Stomach (tissue), 9 donors: ENCODE results near the gene HNRNPUL1. TPM values are rescaled to one million over a fixed set of nuclear protein-coding genes. Genes with fewer than 3 reads are reported as not detected.

ENCODE experiments used
- DNase-seq, 2 donors: peaks; one replicate each; pipeline versions ENCODE4 v3.0.0 to v3.0.0-alpha.2; 2013 to 2019
- H3K27ac ChIP-seq, 5 donors: fragments of 200-600 bp in 4 of 5; sonication (generic) in 4 of 5; one replicate each; pipeline ENCODE4 v1.5.1; 2013 to 2019; ENCODE audit warnings: mild to moderate bottlenecking in 1 of 5, moderate library complexity in 1 of 5
- H3K27me3 ChIP-seq, 3 donors: fragments of 200-600 bp; sonication (generic); one replicate each; pipeline ENCODE4 v1.5.1; 2017 to 2019; ENCODE audit warnings: mixed run types in 1 of 3
- H3K36me3 ChIP-seq, 4 donors: fragments of 200-600 bp; sonication (generic); 1 replicate in 3 of 4; 2 replicates in 1 of 4; pipeline ENCODE4 v1.5.1; 2016 to 2019
- H3K4me1 ChIP-seq, 4 donors: fragments of 200-600 bp; sonication (generic); one replicate each; pipeline ENCODE4 v1.5.1; 2016 to 2019
- H3K4me3 ChIP-seq, 4 donors: fragments of 200-600 bp; sonication (generic) in 3 of 4; one replicate each; pipeline ENCODE4 v1.5.1; 2016 to 2019; ENCODE audit warnings: mild to moderate bottlenecking in 1 of 4
- H3K9me3 ChIP-seq, 4 donors: fragments of 200-600 bp; sonication (generic); one replicate each; pipeline ENCODE4 v1.5.1; 2016 to 2019
- CTCF ChIP-seq, 7 experiments: fragments of 450-650 bp in 4 of 7; fragments of 200-600 bp in 3 of 7; sonication (generic) in 3 of 7; IDR thresholded peaks; one replicate each; pipeline ENCODE4 v1.5.1; 2016 to 2019; ENCODE audit warnings: antibody characterized with exemption in 7 of 7, control low read depth in 2 of 7, mild to moderate bottlenecking in 1 of 7
- EP300 ChIP-seq: sonication (generic); formaldehyde crosslinking; IDR thresholded peaks from one replicate; pipeline ENCODE4 v1.6.1; 2017; ENCODE audit warnings: antibody characterized with exemption
- POLR2A ChIP-seq, 4 donors: fragments of 450-650 bp; IDR thresholded peaks; one replicate each; pipeline ENCODE4 v1.6.1; 2016; ENCODE audit warnings: antibody characterized with exemption in 4 of 4, control low read depth in 2 of 4, mild to moderate bottlenecking in 1 of 4, moderate library complexity in 1 of 4
- POLR2AphosphoS5 ChIP-seq, 3 donors: sonication (generic); formaldehyde crosslinking; IDR thresholded peaks; one replicate each; pipeline ENCODE4 v1.6.1; 2016; ENCODE audit warnings: antibody characterized with exemption in 3 of 3
- WGBS, 5 donors: extraction: QIAGEN DNeasy Blood & Tissue Kit in 3 of 5; methylation state at CpG; one replicate each; pipeline versions ENCODE4 v1.1.5 to v1.1.7; 2013 to 2018; 5-methylcytosine and 5-hydroxymethylcytosine counted together
- intact Hi-C: fragments of 100-400 bp; cut with DNase I; formaldehyde crosslinking; loops from one replicate; pipeline ENCODE4 v1.15.1; 2023; ENCODE audit warnings: low total_unique reads
- polyA plus RNA-seq, 3 donors: library from polyadenylated mRNA; stranded (reverse); fragments of 200-250 nt; gene quantifications; one replicate each; pipeline ENCODE4 v1.2.3, GENCODE V29; 2013
- total RNA-seq, 5 donors: library from RNA; depleted of rRNA; stranded (reverse); fragments of >200 nt; gene quantifications; one replicate each; pipeline versions ENCODE4 v1.1.0 to v1.2.3, GENCODE V29; 2014 to 2016
- donor health status: healthy with polysubstance abuse.
- donor health status: Bipolar disorder and iron deficiency.
- donor health status: healthy.

Gene HNRNPUL1
- total and polyA plus RNA-seq, 8 donors, result 47.8 to 319 (median 91.8) TPM

GRCh38 chr19:41305927-41306793 is 42.0 kb downstream of the HNRNPUL1 start:
- H3K36me3 ChIP-seq, result peaks cover 52 to 67% (median 66%) of the 10 kb centered on the region in 4 donors

GRCh38 chr19:41307090-41307875 is 43.1 kb downstream of the HNRNPUL1 start:
- Histone ChIP-seq H3K27me3 (no peaks in the 10 kb centered on the region), H3K36me3 (peaks cover 44 to 59% (median 57%) of the 10 kb centered on the region in 4 donors), H3K27ac (peak overlapping the region; percentile 31 to 98 (median 94)), H3K4me3 (no peak overlapping the region), H3K9me3 (no peaks in the 10 kb centered on the region), H3K4me1 (peaks cover 34 to 77% (median 44%) of the 10 kb centered on the region in 4 donors)
- intact Hi-C loops, result loop anchor here (5.0 kb wide), 1 partner anchor 105 kb away; no protein-coding TSS in a partner anchor
- TF ChIP-seq EP300 (no peak), POLR2AphosphoS5 (IDR thresholded peaks at IDR 0.05) (no peak), POLR2A (IDR thresholded peaks at IDR 0.05) (no peak), CTCF (IDR thresholded peaks at IDR 0.05) (no peak)
- DNase-seq, result no peak
- 43 to 59% (median 52%) methylated on average over 8 of the region's 8 CpGs for WGBS, 5 donors

More at GRCh38 chr19:41305927-41306793, 42.0 kb downstream of the HNRNPUL1 start:
- WGBS, 5 donors, result 65 to 79% (median 78%) methylated on average over 12 to 13 of the region's 13 CpGs
- no peaks in the 10 kb centered on the region for H3K27me3 ChIP-seq
- intact Hi-C loops, result loop anchor here (5.0 kb wide), 1 partner anchor 104 kb away; no protein-coding TSS in a partner anchor
- TF ChIP-seq CTCF (IDR thresholded peaks at IDR 0.05), result no peak
- TF ChIP-seq POLR2A (IDR thresholded peaks at IDR 0.05), result no peak
- no peak for TF ChIP-seq EP300
- TF ChIP-seq POLR2AphosphoS5 (IDR thresholded peaks at IDR 0.05), result no peak
- no peak overlapping the region for H3K4me3 ChIP-seq
- peaks cover 29 to 77% (median 35%) of the 10 kb centered on the region in 4 donors for H3K4me1 ChIP-seq
- peak overlapping the region; percentile 28 to 98 (median 94) for H3K27ac ChIP-seq
- no peaks in the 10 kb centered on the region for H3K9me3 ChIP-seq
- no peak for DNase-seq

- Histone ChIP-seq H3K27me3 (no peaks in the 10 kb centered on the region), H3K27ac (peak overlapping the region; percentile 93 to 98 (median 95)), H3K36me3 (peaks cover 39 to 59% (median 57%) of the 10 kb centered on the region in 4 donors), H3K4me3 (no peak overlapping the region), H3K9me3 (no peaks in the 10 kb centered on the region), H3K4me1 (peaks cover 34 to 79% (median 48%) of the 10 kb centered on the region in 4 donors)
- 10 to 52% (median 43%) methylated on average over 3 to 4 of the region's 4 CpGs for WGBS, 5 donors
- intact Hi-C loops, result loop anchor here (5.0 kb wide), 1 partner anchor 106 kb away; no protein-coding TSS in a partner anchor
- TF ChIP-seq CTCF (IDR thresholded peaks at IDR 0.05) (no peak), EP300 (no peak), POLR2A (IDR thresholded peaks at IDR 0.05) (no peak)
- DNase-seq, result no peak
Observed at GRCh38 chr19:41307954-41308449, 43.8 kb downstream of the HNRNPUL1 start.
